ENCODE measurements around the gene RPS26. TPM values are rescaled to one million over a fixed set of nuclear protein-coding genes. Genes with fewer than 3 reads are reported as not detected.

The RPS26 gene
- total RNA-seq (10 to 100 TPM in 9 of 10 donors, 1 to 10 TPM in 1; 6.9 to 39.6 (median 19.3) TPM), polyA plus RNA-seq (1,000 to 10,000 TPM; 1,156 to 1,370 TPM)
- long read RNA-seq, donor 1, partial matches to known transcripts, result 1 of 5 reads
- long read RNA-seq, donor 1, other reads (novel, unspliced or antisense), result 0 of 5 reads
- long read RNA-seq, donor 2, partial matches to known transcripts, result 0 of 4 reads
- long read RNA-seq, donor 2, other reads (novel, unspliced or antisense), result 1 of 4 reads
- long read RNA-seq, donor 3, partial matches to known transcripts, result 1 of 3 reads
- long read RNA-seq, donor 3, other reads (novel, unspliced or antisense), result 0 of 3 reads

DNA sequence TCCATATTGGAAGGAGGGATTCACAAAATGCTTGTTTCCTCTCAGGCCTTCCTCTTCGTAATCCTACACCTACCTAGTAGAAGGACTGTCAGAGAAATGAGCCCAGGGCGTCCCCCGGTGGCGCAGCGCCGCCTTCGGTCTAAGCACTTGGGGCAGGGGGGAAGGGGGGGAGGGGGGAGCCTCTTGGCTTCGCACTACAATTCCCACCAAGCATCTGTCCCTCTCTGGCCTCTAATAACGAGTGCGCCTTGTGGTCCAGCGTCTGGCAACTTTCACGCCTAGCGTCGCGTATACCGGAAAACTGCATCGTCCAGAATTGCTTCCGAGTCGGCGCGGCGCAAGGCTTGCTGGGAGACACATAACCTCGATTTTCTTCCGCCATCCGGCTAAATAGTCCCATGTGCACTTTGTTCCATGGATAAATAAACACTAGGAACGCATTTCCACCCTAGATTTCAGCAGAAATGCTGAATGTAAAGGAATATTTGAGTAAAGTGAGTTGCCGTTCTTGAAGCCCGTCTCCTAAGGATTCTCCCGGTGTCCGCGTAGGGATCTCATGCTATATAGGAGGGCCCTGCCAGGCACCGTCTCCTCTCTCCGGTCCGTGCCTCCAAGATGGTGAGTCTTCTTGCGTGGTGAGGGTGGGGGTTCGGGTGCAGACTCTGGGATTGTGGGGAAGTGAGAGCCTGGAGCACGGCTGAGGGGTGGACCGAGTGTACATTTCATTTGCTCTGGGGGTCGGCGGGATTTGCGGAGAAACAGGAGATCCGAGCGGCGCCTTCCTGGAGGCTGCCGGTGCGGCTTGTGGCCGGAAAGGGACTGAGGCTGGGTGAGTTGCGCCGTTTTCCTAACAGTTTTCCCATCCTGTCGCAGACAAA lies at the start of gene RPS26:
RPS26 (plus strand) TSS at position 367 of the 878 bp plus-strand sequence; CDS start at position 616, 249 bp downstream.
- H3K27ac ChIP-seq, result peak within 1 kb of the TSS; percentile 92 to 99 (median 97)
- ATAC-seq (peak; percentile 95 to 99 (median 97)), DNase-seq (peak; percentile 94 to 98)
- H3K9me3 ChIP-seq, result no peaks in the 10 kb centered on the region
- H3K4me1 ChIP-seq, result peaks cover 0 to 23% (median 18%) of the 10 kb centered on the region in 9 donors
- intact Hi-C loops (cut with DNase I), result loop anchor here in 6 of 10 donors (1.0 to 10.0 kb wide), 12 partner anchors 44 to 307 kb away; partner anchors contain the start of genes SUOX (in 4 of the 6), PA2G4 (in 2 of the 6), PYM1 (in 2 of the 6) and DGKA (in 1 of the 6)
- WGBS, 2 donors, result 0% methylated on average over 50 of the region's 50 CpGs
- H3K4me3 ChIP-seq, result peak within 1 kb of the TSS; percentile 57 to 96 (median 80)
- no peaks in the 10 kb centered on the region for H3K27me3 ChIP-seq
- TF ChIP-seq, protein P1, sequence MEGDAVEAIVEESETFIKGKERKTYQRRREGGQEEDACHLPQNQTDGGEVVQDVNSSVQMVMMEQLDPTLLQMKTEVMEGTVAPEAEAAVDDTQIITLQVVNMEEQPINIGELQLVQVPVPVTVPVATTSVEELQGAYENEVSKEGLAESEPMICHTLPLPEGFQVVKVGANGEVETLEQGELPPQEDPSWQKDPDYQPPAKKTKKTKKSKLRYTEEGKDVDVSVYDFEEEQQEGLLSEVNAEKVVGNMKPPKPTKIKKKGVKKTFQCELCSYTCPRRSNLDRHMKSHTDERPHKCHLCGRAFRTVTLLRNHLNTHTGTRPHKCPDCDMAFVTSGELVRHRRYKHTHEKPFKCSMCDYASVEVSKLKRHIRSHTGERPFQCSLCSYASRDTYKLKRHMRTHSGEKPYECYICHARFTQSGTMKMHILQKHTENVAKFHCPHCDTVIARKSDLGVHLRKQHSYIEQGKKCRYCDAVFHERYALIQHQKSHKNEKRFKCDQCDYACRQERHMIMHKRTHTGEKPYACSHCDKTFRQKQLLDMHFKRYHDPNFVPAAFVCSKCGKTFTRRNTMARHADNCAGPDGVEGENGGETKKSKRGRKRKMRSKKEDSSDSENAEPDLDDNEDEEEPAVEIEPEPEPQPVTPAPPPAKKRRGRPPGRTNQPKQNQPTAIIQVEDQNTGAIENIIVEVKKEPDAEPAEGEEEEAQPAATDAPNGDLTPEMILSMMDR (IDR thresholded peaks at IDR 0.05), result peak in 8 of 9 donors; percentile 34 to 69 (median 54)
- peaks cover 0 to 53% (median 24%) of the 10 kb centered on the region in 9 donors for H3K36me3 ChIP-seq

DNA sequence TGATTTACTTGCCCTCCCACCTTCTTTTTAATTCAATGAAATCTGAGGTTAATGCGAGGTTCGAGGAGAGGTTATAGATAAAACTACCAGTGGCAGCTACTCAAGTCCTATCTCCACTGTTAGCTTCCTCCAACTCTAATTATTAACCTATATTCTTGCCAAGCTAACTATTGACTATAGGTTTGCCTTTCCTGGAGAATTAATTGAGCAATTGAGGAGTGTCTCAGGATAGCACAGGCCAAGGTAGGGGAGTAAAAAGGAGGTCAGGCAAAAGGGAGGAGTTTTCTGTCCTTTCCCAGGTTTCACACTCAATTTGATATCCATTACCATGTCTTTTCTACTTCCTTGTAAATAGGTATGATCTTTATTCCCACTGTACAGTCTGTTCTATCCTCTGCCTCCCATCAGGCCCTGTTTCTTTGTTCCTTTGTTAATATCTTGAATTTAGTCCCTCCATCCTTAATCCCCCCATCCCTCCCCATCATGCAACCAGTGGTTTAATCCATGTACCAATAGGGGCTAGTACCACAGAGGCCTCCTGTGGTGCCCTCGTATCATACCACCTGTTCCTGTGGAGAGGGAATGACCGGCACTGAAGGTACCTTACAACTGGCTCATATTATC lies 48.4 kb upstream of the RPS26 start:
- TF ChIP-seq, protein P1 (IDR thresholded peaks at IDR 0.05), result no peak
- 86 to 89% methylated on average over 4 of the region's 4 CpGs for WGBS, 2 donors
- no peak overlapping the region for H3K27ac ChIP-seq
- peaks cover 0 to 71% (median 62%) of the 10 kb centered on the region in 9 donors for H3K36me3 ChIP-seq
- ATAC-seq (no peak), DNase-seq (no peak)
- H3K27me3 ChIP-seq, result no peaks in the 10 kb centered on the region
- intact Hi-C loops (cut with DNase I), result loop anchor here in 3 of 10 donors (5.0 to 10.0 kb wide), 2 partner anchors 39 to 111 kb away; partner anchors contain the start of gene PA2G4 (in 1 of the 3)
- no peak overlapping the region for H3K4me3 ChIP-seq
- H3K9me3 ChIP-seq, result no peaks in the 10 kb centered on the region
- peaks cover 4 to 21% (median 10%) of the 10 kb centered on the region in 9 donors for H3K4me1 ChIP-seq

DNA sequence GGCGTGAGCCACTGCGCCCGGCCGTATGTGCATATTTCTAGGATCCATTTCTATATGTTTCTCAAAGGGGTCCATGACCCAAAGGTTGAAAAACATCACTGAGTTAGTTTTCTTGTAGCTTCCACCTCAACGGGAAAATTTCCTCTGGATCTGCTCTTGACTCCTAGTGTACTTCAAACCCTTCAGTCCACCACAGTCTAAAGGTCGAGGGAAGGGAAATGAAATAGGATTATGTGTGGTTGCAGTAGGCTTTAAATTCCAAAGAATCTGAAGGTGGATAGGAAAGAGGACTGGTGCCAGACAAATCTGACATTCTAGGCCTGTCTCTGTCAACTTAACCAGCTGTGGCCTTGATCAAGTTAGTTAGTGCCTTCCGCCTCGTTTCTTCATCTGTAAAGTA lies 46.4 kb upstream of the RPS26 start:
- TF ChIP-seq, protein P1 (IDR thresholded peaks at IDR 0.05), result no peak
- Histone ChIP-seq H3K4me3 (no peak overlapping the region), H3K27ac (no peak overlapping the region), H3K27me3 (no peaks in the 10 kb centered on the region), H3K9me3 (no peaks in the 10 kb centered on the region), H3K36me3 (peaks cover 0 to 64% (median 48%) of the 10 kb centered on the region in 9 donors), H3K4me1 (peaks cover 5 to 22% (median 11%) of the 10 kb centered on the region in 9 donors)
- 82 to 86% methylated on average over 8 of the region's 8 CpGs for WGBS, 2 donors
- intact Hi-C loops (cut with DNase I), result loop anchor here in 3 of 10 donors (5.0 to 10.0 kb wide), 3 partner anchors 47 to 122 kb away; partner anchors contain the start of genes RPS26 (in 2 of the 3), PA2G4 (in 1 of the 3), RPL41 (in 1 of the 3) and ZC3H10 (in 1 of the 3)
- DNase-seq (no peak), ATAC-seq (no peak)
